ENCODE data around the gene THOC5.

DNA sequence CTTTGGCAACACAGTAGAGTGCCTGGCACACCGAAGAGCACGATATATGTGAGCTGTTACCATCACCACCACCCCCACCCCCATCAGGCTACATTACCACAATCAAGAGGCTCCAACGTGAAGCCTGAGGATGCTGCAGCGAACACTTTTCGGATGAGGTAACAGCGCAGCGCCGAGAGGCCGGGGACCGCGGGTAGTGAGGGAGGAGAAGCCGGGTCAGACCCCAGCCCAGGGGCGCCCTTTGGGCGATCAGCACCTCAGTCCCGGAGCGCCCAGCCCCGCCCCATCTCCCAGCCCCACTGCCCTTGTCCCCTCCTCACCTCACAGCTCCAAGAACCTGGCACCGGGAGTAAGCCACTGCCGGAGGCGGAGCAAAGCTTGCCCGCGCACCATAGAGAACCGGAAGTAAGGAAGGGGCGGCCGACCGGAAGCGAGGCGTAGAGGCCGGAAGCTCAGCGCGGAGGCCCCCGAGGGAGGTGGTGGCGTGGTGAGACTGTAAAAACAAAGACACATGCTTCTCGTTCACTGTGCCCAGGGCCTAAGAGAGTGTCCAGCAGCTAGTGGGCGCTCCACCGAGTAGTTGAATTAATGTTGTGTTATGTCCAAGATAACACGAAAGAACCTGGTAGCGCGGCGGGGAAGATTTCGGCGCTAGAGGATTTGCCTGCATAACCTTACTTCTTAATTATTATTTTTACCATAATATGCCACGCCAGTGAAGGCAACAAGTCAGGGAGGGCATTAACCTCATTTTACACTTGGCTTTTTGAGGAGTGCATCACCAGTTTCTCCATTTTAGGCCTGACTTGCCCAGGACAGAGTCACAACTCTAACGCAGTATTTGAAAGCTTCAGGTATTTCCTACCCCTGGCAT lies at the start of gene THOC5:
- TF ChIP-seq CTCF (conservative IDR thresholded peaks at IDR 0.05; ENCODE audit: low read length) (peak; percentile 79), EZH2phosphoT487 (IDR thresholded peaks at IDR 0.05; ENCODE audit: borderline replicate concordance) (no peak)
